Breast epithelium (tissue), 3 donors: ENCODE data around the gene CENPO.

Source experiments
- CTCF ChIP-seq, 3 donors: fragments of 450-650 bp; IDR thresholded peaks; one replicate each; pipeline ENCODE4 v1.5.1; 2016 to 2017; ENCODE audit warnings: antibody characterized with exemption in 3 of 3, mild to moderate bottlenecking in 3 of 3, moderate library complexity in 3 of 3
- POLR2A ChIP-seq: fragments of 450-650 bp; IDR thresholded peaks from one replicate; pipeline ENCODE4 v1.6.1; 2016; ENCODE audit warnings: antibody characterized with exemption, mild to moderate bottlenecking, moderate library complexity
- POLR2AphosphoS5 ChIP-seq, 3 donors: sonication (generic); formaldehyde crosslinking; IDR thresholded peaks; one replicate each; pipeline ENCODE4 v1.6.1; 2017; ENCODE audit warnings: antibody characterized with exemption in 3 of 3

- TF ChIP-seq CTCF (IDR thresholded peaks at IDR 0.05) = no peak
- TF ChIP-seq POLR2AphosphoS5 (IDR thresholded peaks at IDR 0.05) = no peak
- TF ChIP-seq POLR2A = no peak
These were observed 22.2 kb upstream of the CENPO start for GRCh38 chr2:24771061-24771460.
